Urinary bladder (tissue), 4 donors: Measurements from ENCODE around the gene ELMO1. TPM values are rescaled to one million over a fixed set of nuclear protein-coding genes. Genes with fewer than 3 reads are reported as not detected.

Source experiments
- DNase-seq: peaks from one replicate; pipeline ENCODE4 v3.0.0-alpha.2; 2015; ENCODE audit errors: extremely low spot score
- H3K27ac ChIP-seq: one replicate; pipeline ENCODE4 v1.5.1; 2013; ENCODE audit warnings: low read depth, mild to moderate bottlenecking, moderate library complexity
- H3K36me3 ChIP-seq: one replicate; pipeline ENCODE4 v1.6.1; 2013; ENCODE audit warnings: mild to moderate bottlenecking, moderate library complexity; ENCODE audit not compliant: insufficient read depth
- H3K4me1 ChIP-seq: one replicate; pipeline ENCODE4 v1.6.1; 2013; ENCODE audit warnings: mild to moderate bottlenecking, moderate library complexity; ENCODE audit not compliant: insufficient read depth
- H3K4me3 ChIP-seq: one replicate; pipeline ENCODE4 v1.5.1; 2013; ENCODE audit warnings: low read depth, low read length
- WGBS: extraction: QIAGEN DNeasy Blood & Tissue Kit; methylation state at CpG from one replicate; pipeline ENCODE4 v1.1.7; 2013; 5-methylcytosine and 5-hydroxymethylcytosine counted together
- polyA plus RNA-seq: library from polyadenylated mRNA; stranded (reverse); fragments of 200-250 nt; gene quantifications from one replicate; pipeline ENCODE4 v1.2.3, GENCODE V29; 2013
- total RNA-seq: library from RNA; depleted of rRNA; stranded (reverse); fragments of >200 nt; gene quantifications from one replicate; pipeline ENCODE4 v1.2.3, GENCODE V29; 2014
- donor health status: healthy with polysubstance abuse.
- donor health status: healthy.

Gene ELMO1
- total and polyA plus RNA-seq, 2 donors = 14.1 to 86.7 TPM

GRCh38 chr7:37289367-37289766, 159.3 kb downstream of the ELMO1 start:
- no peak overlapping the region for H3K4me3 ChIP-seq
- DNase-seq = no peak
- H3K4me1 ChIP-seq = peaks cover 2% of the 10 kb centered on the region
- WGBS = 56% methylated on average over 3 of the region's 3 CpGs
- no peak overlapping the region for H3K27ac ChIP-seq
- H3K36me3 ChIP-seq = no peaks in the 10 kb centered on the region

GRCh38 chr7:37287131-37287855, 161.4 kb downstream of the ELMO1 start:
- no peaks in the 10 kb centered on the region for H3K36me3 ChIP-seq
- 28% methylated on average over 5 of the region's 5 CpGs for WGBS
- H3K4me3 ChIP-seq = no peak overlapping the region
- no peak overlapping the region for H3K27ac ChIP-seq
- peak; percentile 60 for DNase-seq
- H3K4me1 ChIP-seq = peaks cover 2% of the 10 kb centered on the region

GRCh38 chr7:37286454-37286832, 162.2 kb downstream of the ELMO1 start:
- peaks cover 2% of the 10 kb centered on the region for H3K4me1 ChIP-seq
- no peak overlapping the region for H3K27ac ChIP-seq
- no peak for DNase-seq
- no peak overlapping the region for H3K4me3 ChIP-seq
- no peaks in the 10 kb centered on the region for H3K36me3 ChIP-seq
- WGBS = 24% methylated on average over 2 of the region's 2 CpGs

GRCh38 chr7:37285706-37286453, 162.8 kb downstream of the ELMO1 start:
- H3K4me1 ChIP-seq = peaks cover 2% of the 10 kb centered on the region
- DNase-seq = no peak
- H3K27ac ChIP-seq = no peak overlapping the region
- no peak overlapping the region for H3K4me3 ChIP-seq
- no peaks in the 10 kb centered on the region for H3K36me3 ChIP-seq
- WGBS = 46% methylated on average over 5 of the region's 5 CpGs

- H3K4me1 ChIP-seq = peaks cover 2% of the 10 kb centered on the region
- no peak overlapping the region for H3K4me3 ChIP-seq
- DNase-seq = no peak
- no peak overlapping the region for H3K27ac ChIP-seq
- H3K36me3 ChIP-seq = no peaks in the 10 kb centered on the region
- WGBS = 71% methylated on average over 6 of the region's 6 CpGs
Observed at GRCh38 chr7:37284805-37285231, 163.8 kb downstream of the ELMO1 start.

GRCh38 chr7:37284285-37284684, 164.4 kb downstream of the ELMO1 start:
- Histone ChIP-seq H3K4me1 (peaks cover 2% of the 10 kb centered on the region), H3K27ac (no peak overlapping the region), H3K36me3 (no peaks in the 10 kb centered on the region), H3K4me3 (no peak overlapping the region)
- no peak for DNase-seq
- 69% methylated on average over 4 of the region's 4 CpGs for WGBS

- Histone ChIP-seq H3K4me3 (no peak overlapping the region), H3K36me3 (no peaks in the 10 kb centered on the region), H3K27ac (no peak overlapping the region), H3K4me1 (peaks cover 2% of the 10 kb centered on the region)
- no peak for DNase-seq
- 90% methylated on average over 4 of the region's 4 CpGs for WGBS
Observed at GRCh38 chr7:37283716-37284115, 164.9 kb downstream of the ELMO1 start.

- peaks cover 2% of the 10 kb centered on the region for H3K4me1 ChIP-seq
- H3K27ac ChIP-seq = no peak overlapping the region
- H3K36me3 ChIP-seq = no peaks in the 10 kb centered on the region
- WGBS = 87% methylated on average over 3 of the region's 3 CpGs
- no peak for DNase-seq
- no peak overlapping the region for H3K4me3 ChIP-seq
Observed at GRCh38 chr7:37282927-37283326, 165.7 kb downstream of the ELMO1 start.

GRCh38 chr7:37282093-37282444, 166.6 kb downstream of the ELMO1 start:
- DNase-seq = no peak
- Histone ChIP-seq H3K27ac (no peak overlapping the region), H3K4me1 (peaks cover 2% of the 10 kb centered on the region), H3K36me3 (no peaks in the 10 kb centered on the region), H3K4me3 (no peak overlapping the region)
- 87% methylated on average over 4 of the region's 4 CpGs for WGBS

- Histone ChIP-seq H3K36me3 (no peaks in the 10 kb centered on the region), H3K4me1 (peaks cover 2% of the 10 kb centered on the region), H3K27ac (no peak overlapping the region), H3K4me3 (no peak overlapping the region)
- 76% methylated on average over 5 of the region's 5 CpGs for WGBS
- DNase-seq = no peak
Observed at GRCh38 chr7:37281368-37282092, 167.1 kb downstream of the ELMO1 start.

- WGBS = 92% methylated on average over 3 of the region's 3 CpGs
- Histone ChIP-seq H3K27ac (no peak overlapping the region), H3K4me1 (no peaks in the 10 kb centered on the region), H3K4me3 (no peak overlapping the region), H3K36me3 (no peaks in the 10 kb centered on the region)
- DNase-seq = no peak
Observed at GRCh38 chr7:37277513-37277912, 171.2 kb downstream of the ELMO1 start.

- no peaks in the 10 kb centered on the region for H3K36me3 ChIP-seq
- WGBS = 64% methylated on average over 5 of the region's 5 CpGs
- no peaks in the 10 kb centered on the region for H3K4me1 ChIP-seq
- H3K27ac ChIP-seq = no peak overlapping the region
- H3K4me3 ChIP-seq = no peak overlapping the region
- no peak for DNase-seq
Observed at GRCh38 chr7:37275078-37275710, 173.5 kb downstream of the ELMO1 start.

GRCh38 chr7:37273891-37274290, 174.8 kb downstream of the ELMO1 start:
- no peaks in the 10 kb centered on the region for H3K36me3 ChIP-seq
- H3K4me3 ChIP-seq = no peak overlapping the region
- WGBS = 89% methylated on average over 2 of the region's 2 CpGs
- H3K27ac ChIP-seq = no peak overlapping the region
- H3K4me1 ChIP-seq = no peaks in the 10 kb centered on the region
- DNase-seq = no peak
